HepG2 (cell line): ENCODE results near the gene HAGHL. TPM values are rescaled to one million over a fixed set of nuclear protein-coding genes. Genes with fewer than 3 reads are reported as not detected.

Source experiments
- ATAC-seq: fragments of 200-7000 bp; cut with Tn5 transposase; 3 replicates; pipeline ENCODE4 v1.9.1; 2020; ENCODE audit warnings: mild to moderate bottlenecking, moderate library complexity
- BruUV-seq: library from RNA; stranded (reverse); fragments of 400-500 nt; replicated peaks from 2 replicates; lab custom pipeline; 2021; lab: Mats Ljungman, UMichigan
- CTCF ChIA-PET: fragments of 300-600 bp; formaldehyde crosslinking; extraction: SDS; loops from one replicate; lab custom pipeline; 2021; ENCODE audit warnings: low total read pairs, inconsistent platforms, low intra/inter-chr PET ratio; lab: Yijun Ruan, JAX
- POLR2A ChIA-PET: fragments of 350-600 bp; sonication (Branson Sonifier 250); formaldehyde crosslinking; loops from one replicate; lab custom pipeline; 2020; ENCODE audit warnings: antibody characterized with exemption, inconsistent platforms; lab: Yijun Ruan, JAX
- DNase-seq: peaks from one replicate; pipeline ENCODE4 v3.0.0-alpha.2; 2015; ENCODE audit warnings: low spot score
- FAIRE-seq: peaks from 3 replicates; lab custom pipeline; 2011; peaks lifted over from hg19 to GRCh38; lab: Jason Lieb, UNC
- H2AFZ ChIP-seq: one replicate; pipeline ENCODE4 v1.6.1; 2011; ENCODE audit warnings: low read length, inconsistent platforms
- H3K27ac ChIP-seq: fragments of 300-600 bp; 3 replicates; pipeline ENCODE4 v1.8.0; 2011; ENCODE audit warnings: mixed run types, mild to moderate bottlenecking, mixed read lengths, low read length, inconsistent platforms; ENCODE audit not compliant: insufficient read depth; ENCODE audit errors: extremely low read length
- H3K27me3 ChIP-seq, 2 experiments: fragments of 200-600 bp in 1 of 2; 2 replicates in 1 of 2; 3 replicates in 1 of 2; pipeline versions ENCODE4 v1.6.0 to v1.8.0; 2011; ENCODE audit warnings: low read length in 2 of 2, mild to moderate bottlenecking in 2 of 2, moderate library complexity in 2 of 2, inconsistent platforms in 1 of 2; ENCODE audit not compliant: insufficient read depth in 2 of 2, control insufficient read depth in 1 of 2
- H3K36me3 ChIP-seq, 2 experiments: fragments of 200-600 bp in 1 of 2; replicated peaks in 1 of 2; 2 replicates in 1 of 2; 3 replicates in 1 of 2; pipeline versions ENCODE4 v1.5.1 to v1.8.0; 2011; ENCODE audit warnings: low read length in 2 of 2, inconsistent platforms in 1 of 2; ENCODE audit not compliant: insufficient read depth in 2 of 2, control insufficient read depth in 1 of 2
- H3K4me1 ChIP-seq: 2 replicates; pipeline ENCODE4 v1.5.1; 2012; ENCODE audit warnings: low read length, inconsistent platforms; ENCODE audit not compliant: insufficient read depth
- H3K4me2 ChIP-seq: 2 replicates; pipeline ENCODE4 v1.6.0; 2011; ENCODE audit warnings: low read depth, low read length, inconsistent platforms
- H3K4me3 ChIP-seq, 3 experiments: fragments of 200-600 bp in 1 of 3; sonication (generic), shearing (Covaris generic) in 1 of 3; replicated peaks in 1 of 3; 2 replicates each; pipeline ENCODE4 v1.5.1; 2011 to 2016; ENCODE audit warnings: low read length in 3 of 3, inconsistent platforms in 2 of 3, low read depth in 2 of 3, mild to moderate bottlenecking in 2 of 3, control low read depth in 1 of 3, mixed read lengths in 1 of 3; ENCODE audit not compliant: insufficient read depth in 1 of 3
- H3K79me2 ChIP-seq: one replicate; pipeline ENCODE4 v1.6.1; 2011; ENCODE audit warnings: low read length, inconsistent platforms; ENCODE audit not compliant: insufficient read depth
- H3K9ac ChIP-seq: 2 replicates; pipeline ENCODE4 v1.6.0; 2011; ENCODE audit warnings: mild to moderate bottlenecking, low read depth, low read length, inconsistent platforms; ENCODE audit not compliant: insufficient read depth
- H3K9me3 ChIP-seq: 2 replicates; pipeline ENCODE4 v1.5.1; 2012; ENCODE audit warnings: mild to moderate bottlenecking, low read length
- H4K20me1 ChIP-seq: 2 replicates; pipeline ENCODE4 v1.6.0; 2011; ENCODE audit warnings: inconsistent platforms, mild to moderate bottlenecking, low read length, moderate library complexity; ENCODE audit not compliant: insufficient read depth
- CREBL2 ChIP-seq: sonication (generic); formaldehyde crosslinking; IDR thresholded peaks from 2 replicates; pipeline ENCODE4 v1.8.1; 2023; ENCODE audit warnings: missing genetic modification reagents, mild to moderate bottlenecking, borderline replicate concordance
- DRAP1 ChIP-seq: IDR thresholded peaks from 2 replicates; pipeline ENCODE4 v1.6.1; 2016; ENCODE audit warnings: missing genetic modification reagents, missing compliant biosample characterization
- IKZF4 ChIP-seq: sonication (generic); formaldehyde crosslinking; IDR thresholded peaks from 2 replicates; pipeline ENCODE4 v1.5.1; 2020; ENCODE audit warnings: borderline replicate concordance, mild to moderate bottlenecking, low read depth, missing genetic modification reagents; ENCODE audit errors: not compliant biosample characterization
- NFAT5 ChIP-seq: sonication (generic); formaldehyde crosslinking; IDR thresholded peaks from 2 replicates; pipeline ENCODE4 v1.4.0; 2020; ENCODE audit warnings: missing genetic modification reagents
- NKX3-1 ChIP-seq: sonication (generic); formaldehyde crosslinking; IDR thresholded peaks from 2 replicates; pipeline ENCODE4 v1.5.0; 2020; ENCODE audit warnings: missing genetic modification reagents
- POLR2G ChIP-seq: fragments of 200-400 bp; formaldehyde crosslinking; IDR thresholded peaks from 2 replicates; pipeline ENCODE4 v1.6.1; 2018; ENCODE audit warnings: mild to moderate bottlenecking, low read depth, low read length, moderate library complexity
- THAP11 ChIP-seq: IDR thresholded peaks from 2 replicates; pipeline ENCODE4 v1.6.1; 2016; ENCODE audit warnings: missing biosample characterization, missing genetic modification reagents
- ZNF136 ChIP-seq: sonication (generic); formaldehyde crosslinking; IDR thresholded peaks from 2 replicates; pipeline ENCODE4 v1.8.1; 2022; ENCODE audit warnings: low read depth, mild to moderate bottlenecking, moderate library complexity, missing genetic modification reagents
- ZNF230 ChIP-seq: sonication (generic); formaldehyde crosslinking; IDR thresholded peaks from 2 replicates; pipeline ENCODE4 v1.4.0; 2020; ENCODE audit warnings: mild to moderate bottlenecking, missing genetic modification reagents
- ZNF260 ChIP-seq: sonication (generic); formaldehyde crosslinking; IDR thresholded peaks from 2 replicates; pipeline ENCODE4 v1.4.0; 2020; ENCODE audit warnings: missing genetic modification reagents, low read depth, mild to moderate bottlenecking, borderline replicate concordance
- ZNF552 ChIP-seq: sonication (generic); formaldehyde crosslinking; IDR thresholded peaks from 2 replicates; pipeline ENCODE4 v1.9.0; 2022; ENCODE audit warnings: missing genetic modification reagents, mild to moderate bottlenecking, borderline replicate concordance
- ZNF749 ChIP-seq: sonication (generic); formaldehyde crosslinking; IDR thresholded peaks from 2 replicates; pipeline ENCODE4 v1.8.0; 2022; ENCODE audit warnings: mild to moderate bottlenecking, missing genetic modification reagents, moderate library complexity, borderline replicate concordance
- ZNF790 ChIP-seq: sonication (generic); formaldehyde crosslinking; IDR thresholded peaks from 2 replicates; pipeline ENCODE4 v1.8.0; 2022; ENCODE audit warnings: missing genetic modification reagents, mild to moderate bottlenecking, borderline replicate concordance
- WGBS: methylation state at CpG from one replicate; pipeline ENCODE4 v1.1.6; 2017; ENCODE audit warnings: low lambda C conversion rate; 5-methylcytosine and 5-hydroxymethylcytosine counted together
- in situ Hi-C: cut with HindIII; loops from 2 replicates; pipeline ENCODE4 v1.10.0; 2017; ENCODE audit warnings: low pct_unique_long_range_greater_than_20kb; ENCODE audit not compliant: extremely low pct_ligation_motif_present
- intact Hi-C: fragments of 100-400 bp; cut with micrococcal nuclease; formaldehyde crosslinking; loops from one replicate; pipeline ENCODE4 v1.10.0; 2022; ENCODE audit not compliant: unreplicated experiment
- polyA plus RNA-seq, 8 experiments: library from polyadenylated mRNA; depleted of rRNA in 3 of 8; stranded (reverse) in 7 of 8; unstranded in 1 of 8; fragments of >200 nt; fragmentation: Illumina TruSeq in 4 of 8; extraction: Trizol in 4 of 8; gene quantifications; 2 replicates each; pipeline versions ENCODE4 v1.2.1 to v1.2.3, GENCODE V29; 2011 to 2016; ENCODE audit warnings: low read depth in 4 of 8, missing spikeins in 1 of 8, mixed read lengths in 1 of 8; ENCODE audit not compliant: insufficient read depth in 1 of 8
- total RNA-seq, 5 experiments: library from RNA; depleted of rRNA; stranded (reverse); fragments of >200 nt; fragmentation: Illumina TruSeq; extraction: Trizol; gene quantifications; 2 replicates each; pipeline ENCODE4 v1.2.3, GENCODE V29; 2016; ENCODE audit warnings: low read depth in 1 of 5

Gene HAGHL
- total and polyA plus RNA-seq, 2 of the 13 experiments (the other 11 are each of a cell fraction or from before 2014, with no cell fraction given), result 3.4 to 8.4 TPM

- TF ChIP-seq ZNF552, result no peak
- TF ChIP-seq ZNF749 (CRISPR knock-in tag), result peak; percentile 64; the same call in 1 of the 2 replicates
- no peak for TF ChIP-seq ZNF136 (CRISPR knock-in tag)
- peak; percentile 97 for TF ChIP-seq IKZF4
- peak; percentile 58; the same call in 1 of the 2 replicates for TF ChIP-seq THAP11 (CRISPR knock-in tag)
- TF ChIP-seq ZNF790 (CRISPR knock-in tag), result peak; percentile 58; the same call in 1 of the 2 replicates
- peak; percentile 80; the same call in 1 of the 2 replicates for TF ChIP-seq ZNF230
- TF ChIP-seq NKX3-1 (CRISPR knock-in tag), result peak; percentile 81
Observed at GRCh38 chr16:700684-701584, 26.0 kb upstream of the HAGHL start (continued).

GRCh38 chr16:702341-702740 is 24.6 kb upstream of the HAGHL start:
- Histone ChIP-seq H3K79me2 (no peaks in the 10 kb centered on the region), H3K9ac (no peak overlapping the region), H3K4me2 (no peak overlapping the region), H3K27ac (no peak overlapping the region), H2AFZ (no peak overlapping the region), H3K36me3 (no peaks in the 10 kb centered on the region), H4K20me1 (peaks cover 3% of the 10 kb centered on the region; the same call in 1 of the 2 replicates), H3K4me1 (no peaks in the 10 kb centered on the region), H3K4me3 (no peak overlapping the region), H3K9me3 (no peaks in the 10 kb centered on the region), H3K27me3 (peaks cover 33 to 72% of the 10 kb centered on the region in 2 experiments)
- in situ Hi-C loops, result no loop called here
- ChIA-PET CTCF (no interaction called here), POLR2A (no interaction called here)
- FAIRE-seq (no peak), ATAC-seq (no peak), DNase-seq (no peak)
- BruUV-seq, result no TSS peak
- 42% methylated on average over 19 of the region's 19 CpGs for WGBS
- intact Hi-C loops, result no loop called here
- TF ChIP-seq CREBL2 (CRISPR knock-in tag) (no peak), POLR2G (no peak), DRAP1 (CRISPR knock-in tag) (no peak), ZNF260 (CRISPR knock-in tag) (no peak), NFAT5 (no peak)
